GM23338 (cell line): Measurements from ENCODE around the gene HIVEP3. TPM values are rescaled to one million over a fixed set of nuclear protein-coding genes. Genes with fewer than 3 reads are reported as not detected.

ENCODE experiments used
- ATAC-seq: fragments of 200-7000 bp; cut with Tn5 transposase; 3 replicates; pipeline ENCODE4 v1.9.1; 2020
- DNase-seq: peaks from one replicate; pipeline ENCODE4 v3.0.0-alpha.2; 2015; ENCODE audit warnings: low spot score
- H2AFZ ChIP-seq: fragments of 200-600 bp; sonication (generic); 2 replicates; pipeline ENCODE4 v1.8.0; 2016; ENCODE audit warnings: antibody characterized with exemption, mild to moderate bottlenecking, moderate library complexity
- H3F3A ChIP-seq: fragments of 200-600 bp; sonication (generic); replicated peaks from 2 replicates; pipeline ENCODE4 v1.8.0; 2017; ENCODE audit warnings: antibody characterized with exemption, mixed run types, low read depth
- H3K27ac ChIP-seq: fragments of 200-600 bp; sonication (generic); 2 replicates; pipeline ENCODE4 v1.6.1; 2016; ENCODE audit warnings: low read depth
- H3K27me3 ChIP-seq: fragments of 200-600 bp; sonication (generic); 2 replicates; pipeline ENCODE4 v1.8.0; 2016; ENCODE audit warnings: mild to moderate bottlenecking, mixed run types, moderate library complexity; ENCODE audit not compliant: insufficient read depth
- H3K36me3 ChIP-seq: fragments of 200-600 bp; sonication (generic); 2 replicates; pipeline ENCODE4 v1.8.0; 2016; ENCODE audit warnings: mild to moderate bottlenecking; ENCODE audit not compliant: insufficient read depth
- H3K4me1 ChIP-seq: fragments of 200-600 bp; sonication (generic); 2 replicates; pipeline ENCODE4 v1.8.0; 2016; ENCODE audit warnings: mild to moderate bottlenecking, moderate library complexity; ENCODE audit not compliant: insufficient read depth
- H3K4me2 ChIP-seq: fragments of 200-600 bp; sonication (generic); 2 replicates; pipeline ENCODE4 v1.7.1; 2017; ENCODE audit warnings: mixed run types
- H3K4me3 ChIP-seq: fragments of 200-600 bp; sonication (generic); 2 replicates; pipeline ENCODE4 v1.6.1; 2016; ENCODE audit warnings: mixed run types
- H3K79me2 ChIP-seq: fragments of 200-600 bp; sonication (generic); replicated peaks from 2 replicates; pipeline ENCODE4 v1.8.0; 2017; ENCODE audit warnings: mild to moderate bottlenecking; ENCODE audit not compliant: insufficient read depth
- H3K9me2 ChIP-seq: fragments of 200-600 bp; sonication (generic); 2 replicates; pipeline ENCODE4 v1.8.0; 2017; ENCODE audit not compliant: insufficient read depth
- H4K20me1 ChIP-seq: fragments of 200-600 bp; sonication (generic); replicated peaks from 2 replicates; pipeline ENCODE4 v1.8.0; 2017; ENCODE audit warnings: mild to moderate bottlenecking; ENCODE audit not compliant: insufficient read depth
- H3K27ac Mint-ChIP-seq: 2 replicates; pipeline ENCODE4 v1.8.0; 2020; ENCODE audit warnings: inconsistent platforms, mild to moderate bottlenecking, moderate library complexity, mixed read lengths
- H3K27me3 Mint-ChIP-seq: 3 replicates; pipeline ENCODE4 v1.8.0; 2022; ENCODE audit warnings: low read depth, mild to moderate bottlenecking, moderate library complexity, mixed read lengths, inconsistent platforms; ENCODE audit not compliant: insufficient read depth, poor library complexity
- H3K36me3 Mint-ChIP-seq: 3 replicates; pipeline ENCODE4 v1.8.0; 2021; ENCODE audit warnings: low read depth, mild to moderate bottlenecking, inconsistent platforms, moderate library complexity, mixed read lengths
- H3K4me1 Mint-ChIP-seq: 3 replicates; pipeline ENCODE4 v1.8.0; 2020; ENCODE audit warnings: mild to moderate bottlenecking, inconsistent platforms, mixed read lengths
- H3K4me3 Mint-ChIP-seq: 3 replicates; pipeline ENCODE4 v1.8.0; 2021; ENCODE audit warnings: moderate library complexity, mild to moderate bottlenecking, inconsistent platforms, mixed read lengths
- H3K9me3 Mint-ChIP-seq: 3 replicates; pipeline ENCODE4 v1.8.0; 2020; ENCODE audit warnings: moderate library complexity, mild to moderate bottlenecking, inconsistent platforms, mixed read lengths
- CTCF ChIP-seq, 2 experiments: fragments of 200-600 bp in 1 of 2; sonication (generic) in 1 of 2; conservative IDR thresholded peaks; 2 replicates each; pipeline versions ENCODE4 v1.5.1 to v1.6.1; 2016 to 2017; ENCODE audit warnings: antibody characterized with exemption in 2 of 2, low read depth in 2 of 2, mild to moderate bottlenecking in 2 of 2, moderate library complexity in 1 of 2
- ETS1 ChIP-seq: IDR thresholded peaks from 2 replicates; pipeline ENCODE4 v1.6.1; 2016; ENCODE audit warnings: antibody characterized with exemption
- EZH2phosphoT487 ChIP-seq: fragments of 200-600 bp; sonication (generic); IDR thresholded peaks from one replicate; pipeline ENCODE4 v1.8.1; 2018; ENCODE audit warnings: antibody characterized with exemption; ENCODE audit not compliant: unreplicated experiment
- NANOG ChIP-seq: IDR thresholded peaks from 2 replicates; pipeline ENCODE4 v1.6.1; 2016; ENCODE audit warnings: antibody characterized with exemption, borderline replicate concordance
- ZNF114 ChIP-seq: fragments of 250-450 bp; sonication (Bioruptor Pico); IDR thresholded peaks from 2 replicates; pipeline ENCODE4 v1.5.0; 2020; ENCODE audit warnings: mild to moderate bottlenecking, moderate library complexity
- ZNF331 ChIP-seq: fragments of 250-450 bp; sonication (Bioruptor Pico); IDR thresholded peaks from 2 replicates; pipeline ENCODE4 v1.5.0; 2020; ENCODE audit warnings: low read depth, mild to moderate bottlenecking, moderate library complexity
- ZNF462 ChIP-seq: fragments of 250-450 bp; sonication (Bioruptor Pico); IDR thresholded peaks from 2 replicates; pipeline ENCODE4 v1.5.0; 2020; ENCODE audit warnings: mild to moderate bottlenecking, moderate library complexity
- polyA plus RNA-seq: library from polyadenylated mRNA; unstranded; fragments of >200 nt; fragmentation: Nextera tagmentation; extraction: Ambion mirVana; gene quantifications from 2 replicates; pipeline ENCODE4 v1.2.1, GENCODE V29; 2016
- total RNA-seq: library from RNA; depleted of rRNA; stranded (reverse); fragments of >200 nt; shearing (Covaris generic); gene quantifications from 2 replicates; pipeline ENCODE4 v1.2.3, GENCODE V29; 2014

Gene HIVEP3
- total and polyA plus RNA-seq, 2 experiments from 2014 or later = 0.14 to 0.24 TPM

GRCh38 chr1:41582004-41582325, 336.8 kb downstream of the HIVEP3 start:
- no peak overlapping the region for H2AFZ ChIP-seq
- H3K9me2 ChIP-seq = no peaks in the 10 kb centered on the region
- H3K36me3 ChIP-seq = no peaks in the 10 kb centered on the region
- TF ChIP-seq CTCF (conservative IDR thresholded peaks at IDR 0.05; ENCODE audit: low read depth in 2 of 2) (no peak), ZNF114 (CRISPR knock-in tag) (no peak), EZH2phosphoT487 (no peak), ETS1 (no peak), ZNF331 (no peak), ZNF462 (no peak), NANOG (no peak)
- Mint-ChIP-seq H3K9me3 (no peaks in the 10 kb centered on the region; the same call in 1 of the 3 replicates), H3K4me3 (no peak overlapping the region), H3K27ac (no peak overlapping the region), H3K36me3 (no peaks in the 10 kb centered on the region), H3K27me3 (peaks cover 10% of the 10 kb centered on the region), H3K4me1 (no peaks in the 10 kb centered on the region; the same call in 2 of the 3 replicates)
- no peak overlapping the region for H3K4me2 ChIP-seq
- ATAC-seq = no peak
- no peaks in the 10 kb centered on the region for H3K79me2 ChIP-seq
- DNase-seq = no peak
- no peaks in the 10 kb centered on the region for H4K20me1 ChIP-seq
- no peaks in the 10 kb centered on the region for H3K4me1 ChIP-seq
- no peak overlapping the region for H3K27ac ChIP-seq
- no peaks in the 10 kb centered on the region for H3K27me3 ChIP-seq
- H3F3A ChIP-seq = no peaks in the 10 kb centered on the region
- H3K4me3 ChIP-seq = no peak overlapping the region
